D721Med (cell line): ENCODE measurements around the gene FBXO10.

Experiments
- DNase-seq: peaks from one replicate; pipeline ENCODE4 v3.0.0; 2011; ENCODE audit warnings: low spot score; ENCODE audit not compliant: insufficient read length
- FAIRE-seq: peaks from 2 replicates; lab custom pipeline; 2011; peaks lifted over from hg19 to GRCh38; lab: Jason Lieb, UNC
- CTCF ChIP-seq: IDR thresholded peaks from 2 replicates; pipeline ENCODE4 v1.5.1; 2012; ENCODE audit warnings: mild to moderate bottlenecking, control low read depth; ENCODE audit not compliant: insufficient read depth; ENCODE audit errors: missing control alignments

FBXO10 gene

GRCh38 chr9:37465249-37466036 is 110.7 kb downstream of the FBXO10 start, which contains the start of gene ZBTB5:
TSS of gene ZBTB5 (minus strand) at chr9:37465450. CDS start at chr9:37442551, 22,899 bp downstream.
- no peak for TF ChIP-seq CTCF
- peak; percentile 16 for FAIRE-seq
- DNase-seq, result peak; percentile 67

GRCh38 chr9:37464426-37465248 is 111.5 kb downstream of the FBXO10 start:
- no peak for FAIRE-seq
- TF ChIP-seq CTCF, result no peak
- no peak for DNase-seq

- TF ChIP-seq CTCF, result no peak
- DNase-seq (no peak), FAIRE-seq (no peak)
These were observed 112.2 kb downstream of the FBXO10 start for GRCh38 chr9:37464006-37464405.
